BJ (cell line): ENCODE data around the gene PTPN21. TPM values are rescaled to one million over a fixed set of nuclear protein-coding genes. Genes with fewer than 3 reads are reported as not detected.

ENCODE experiments used
- CTCF ChIA-PET: fragments of 350-600 bp; formaldehyde crosslinking; extraction: SDS; loops from one replicate; lab custom pipeline; 2021; ENCODE audit warnings: antibody characterized with exemption, inconsistent platforms; lab: Yijun Ruan, JAX
- POLR2A ChIA-PET: fragments of 300-600 bp; sonication (Branson Sonifier 250); formaldehyde crosslinking; extraction: SDS; loops from one replicate; lab custom pipeline; 2021; ENCODE audit warnings: antibody characterized with exemption; lab: Charles Lee
- DNase-seq: peaks from one replicate; pipeline ENCODE4 v3.0.0-alpha.2; 2011; ENCODE audit warnings: low read depth
- H3K27me3 ChIP-seq: 2 replicates; pipeline ENCODE4 v1.6.0; 2011; ENCODE audit warnings: low read length; ENCODE audit not compliant: control insufficient read depth, insufficient read depth
- H3K36me3 ChIP-seq: 2 replicates; pipeline ENCODE4 v1.5.1; 2011; ENCODE audit warnings: low read length; ENCODE audit not compliant: control insufficient read depth, insufficient read depth
- H3K4me3 ChIP-seq: 2 replicates; pipeline ENCODE4 v1.5.1; 2011; ENCODE audit warnings: low read depth, mild to moderate bottlenecking, control low read depth, low read length
- CTCF ChIP-seq: IDR thresholded peaks from 2 replicates; pipeline ENCODE4 v1.5.1; 2011; ENCODE audit warnings: low read depth, mild to moderate bottlenecking, control low read depth, inconsistent platforms, low read length, moderate library complexity; ENCODE audit not compliant: insufficient read depth
- polyA plus RNA-seq: library from polyadenylated mRNA; depleted of rRNA; stranded (reverse); fragments of >200 nt; gene quantifications from 2 replicates; pipeline ENCODE4 v1.2.3, GENCODE V29; 2011

Gene PTPN21
- polyA plus RNA-seq, 1 experiment, result 9.1 TPM

- POLR2A ChIA-PET, result no interaction called here
- Histone ChIP-seq H3K27me3 (no peaks in the 10 kb centered on the region), H3K4me3 (no peak overlapping the region), H3K36me3 (no peaks in the 10 kb centered on the region)
- CTCF ChIA-PET, result no interaction called here
- no peak for TF ChIP-seq CTCF
- DNase-seq, result no peak
Measured at GRCh38 chr14:88521818-88522217, 33.0 kb downstream of the PTPN21 start.

GRCh38 chr14:88519907-88520306, 34.9 kb downstream of the PTPN21 start:
- Histone ChIP-seq H3K27me3 (no peaks in the 10 kb centered on the region), H3K36me3 (no peaks in the 10 kb centered on the region), H3K4me3 (no peak overlapping the region)
- ChIA-PET CTCF (no interaction called here), POLR2A (no interaction called here)
- TF ChIP-seq CTCF, result no peak
- no peak for DNase-seq

GRCh38 chr14:88518592-88519512, 36.0 kb downstream of the PTPN21 start:
- ChIA-PET CTCF (no interaction called here), POLR2A (no interaction called here)
- peak; percentile 26 for DNase-seq
- Histone ChIP-seq H3K27me3 (no peaks in the 10 kb centered on the region), H3K36me3 (no peaks in the 10 kb centered on the region), H3K4me3 (no peak overlapping the region)
- TF ChIP-seq CTCF, result no peak

GRCh38 chr14:88516861-88517357, 37.9 kb downstream of the PTPN21 start:
- CTCF ChIA-PET, result interaction anchor here (1.3 kb wide), 1 partner anchor 8 kb away, joined by 4 read pairs; no protein-coding TSS in a partner anchor
- DNase-seq, result no peak
- no peak for TF ChIP-seq CTCF
- no peak overlapping the region for H3K4me3 ChIP-seq
- no peaks in the 10 kb centered on the region for H3K36me3 ChIP-seq
- no peaks in the 10 kb centered on the region for H3K27me3 ChIP-seq
- POLR2A ChIA-PET, result no interaction called here

GRCh38 chr14:88515499-88516221, 39.1 kb downstream of the PTPN21 start:
- ChIA-PET POLR2A (no interaction called here), CTCF (no interaction called here)
- Histone ChIP-seq H3K27me3 (no peaks in the 10 kb centered on the region), H3K36me3 (no peaks in the 10 kb centered on the region), H3K4me3 (no peak overlapping the region)
- DNase-seq, result no peak
- no peak for TF ChIP-seq CTCF
